SK-N-MC (cell line): ENCODE measurements around the gene ATF1.

ENCODE experiments used
- EZH2 ChIP-seq: fragments of 200-600 bp; sonication (generic); IDR thresholded peaks from one replicate; pipeline ENCODE4 v1.6.1; 2017; ENCODE audit warnings: antibody characterized with exemption
- FOXP2 ChIP-seq: optimal IDR thresholded peaks from 2 replicates; pipeline ENCODE3; 2011; ENCODE audit warnings: mild to moderate bottlenecking, moderate library complexity; ENCODE audit not compliant: insufficient read depth; ENCODE audit errors: extremely low read length, control extremely low read depth
- POLR2AphosphoS5 ChIP-seq: IDR thresholded peaks from 2 replicates; pipeline ENCODE4 v1.6.1; 2012; ENCODE audit warnings: mild to moderate bottlenecking, low read depth, low read length, borderline replicate concordance

DNA sequence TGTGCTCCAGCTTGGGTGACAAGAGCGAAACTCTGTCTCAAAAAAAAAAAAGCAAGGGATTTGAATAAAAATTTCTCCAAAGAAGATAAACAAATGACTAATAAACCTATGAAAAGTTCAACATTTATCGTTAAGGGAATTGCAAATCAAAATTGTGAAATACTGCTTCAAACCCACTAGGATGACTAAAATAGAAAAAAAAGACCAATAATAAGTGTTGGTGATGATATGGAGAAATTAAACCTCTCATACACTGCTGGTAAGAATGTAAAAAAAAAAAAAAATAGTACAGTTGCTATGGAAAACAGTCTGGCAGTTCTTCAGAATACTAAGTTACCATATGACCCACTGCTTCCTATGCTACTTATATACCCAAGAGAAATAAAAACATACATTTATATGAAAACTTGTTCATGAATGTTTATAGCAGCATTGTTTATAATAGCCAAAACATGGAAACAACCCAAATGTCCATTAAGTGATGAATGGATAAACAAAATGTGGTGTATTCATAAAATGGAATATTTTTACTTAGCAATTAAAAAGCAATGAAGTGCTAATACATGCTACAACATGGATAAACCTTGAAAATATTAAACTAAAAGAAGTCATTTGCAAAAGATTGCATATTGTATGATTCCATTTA lies 39.5 kb downstream of the ATF1 start:
- TF ChIP-seq POLR2AphosphoS5 (no peak), EZH2 (no peak), FOXP2 (no peak)
